ENCODE data around the gene SLC25A39. TPM values are rescaled to one million over a fixed set of nuclear protein-coding genes. Genes with fewer than 3 reads are reported as not detected.

The SLC25A39 gene
- total and polyA plus RNA-seq, 2 of the 13 experiments (the other 11 are each of a cell fraction or from before 2014, with no cell fraction given) = 144 to 151 TPM

DNA sequence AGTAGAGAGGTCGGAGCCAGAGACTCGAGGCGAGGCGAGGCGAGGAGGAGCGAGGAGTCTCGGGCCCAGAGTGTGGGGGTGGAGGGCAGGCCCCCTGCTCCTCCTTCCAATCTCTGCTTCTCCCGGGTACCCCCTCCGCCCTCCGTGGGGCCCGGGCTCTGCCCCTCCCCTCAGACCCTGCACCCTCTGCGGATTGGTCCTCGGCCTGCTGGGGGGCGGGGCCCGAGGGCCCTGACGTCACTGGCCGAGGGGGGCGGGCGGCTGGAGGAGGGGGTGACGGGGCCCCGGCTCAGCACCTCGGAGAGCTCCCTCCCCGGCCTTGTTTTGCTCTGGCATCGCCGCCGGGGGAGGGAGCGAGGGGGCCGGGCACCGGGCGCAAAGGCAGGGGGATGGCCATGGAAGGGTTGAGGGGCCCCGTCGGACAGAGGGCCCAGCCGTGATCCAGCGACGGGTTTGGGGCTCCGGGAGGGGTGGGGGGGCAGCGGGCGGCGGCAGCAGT is 16.3 kb downstream of the SLC25A39 start, which contains the start of gene RUNDC3A (continued):
- TF ChIP-seq MTERF4 (CRISPR knock-in tag; IDR thresholded peaks at IDR 0.05) (peak; percentile 64; the same call in 1 of the 2 replicates), ZBTB2 (CRISPR knock-in tag; IDR thresholded peaks at IDR 0.05; ENCODE audit: low read depth) (peak; percentile 54; the same call in 1 of the 2 replicates), NKX3-1 (CRISPR knock-in tag; IDR thresholded peaks at IDR 0.05) (peak; percentile 85), ZNF460 (CRISPR knock-in tag; IDR thresholded peaks at IDR 0.05; ENCODE audit: borderline replicate concordance) (no peak), NR2F1 (CRISPR knock-in tag; IDR thresholded peaks at IDR 0.05) (0 out of 4 replicates have a peak, but pooled peaks of 1 of the 2 experiments have one; percentile 18), HNRNPLL (IDR thresholded peaks at IDR 0.05; ENCODE audit: low read depth, low read length, poor library complexity, severe bottlenecking) (no peak), TOPORS (CRISPR knock-in tag; IDR thresholded peaks at IDR 0.05) (no peak), ZBTB42 (CRISPR knock-in tag; IDR thresholded peaks at IDR 0.05) (0 out of 2 replicates have a peak, but pooled peaks have one; percentile 35), ZNF343 (CRISPR knock-in tag; IDR thresholded peaks at IDR 0.05) (0 out of 2 replicates have a peak, but pooled peaks have one; percentile 8), ZFP1 (CRISPR knock-in tag; IDR thresholded peaks at IDR 0.05) (no peak), ZNF441 (CRISPR knock-in tag; IDR thresholded peaks at IDR 0.05; ENCODE audit: borderline replicate concordance) (peak; percentile 79; the same call in 1 of the 2 replicates), TEAD3 (CRISPR knock-in tag; optimal IDR thresholded peaks at IDR 0.05; ENCODE audit: borderline replicate concordance) (peak; percentile 37), MLX (CRISPR knock-in tag; IDR thresholded peaks at IDR 0.05) (no peak), HNRNPK (IDR thresholded peaks at IDR 0.05; ENCODE audit: low read depth, low read length, poor library complexity, severe bottlenecking) (peak; percentile 51), ZNF614 (CRISPR knock-in tag; IDR thresholded peaks at IDR 0.05; ENCODE audit: borderline replicate concordance) (peak; percentile 64; the same call in 1 of the 2 replicates), TBX3 (IDR thresholded peaks at IDR 0.05; ENCODE audit: borderline replicate concordance) (no peak), STAG1 (CRISPR knock-in tag; IDR thresholded peaks at IDR 0.05) (no peak), ZNF572 (CRISPR knock-in tag; IDR thresholded peaks at IDR 0.05) (no peak), ELF1 (CRISPR knock-in tag; IDR thresholded peaks at IDR 0.05) (no peak), NFATC3 (CRISPR knock-in tag; IDR thresholded peaks at IDR 0.05) (no peak), ZKSCAN8 (CRISPR knock-in tag; IDR thresholded peaks at IDR 0.05; ENCODE audit: borderline replicate concordance) (no peak)
- TF ChIP-seq, protein P1, sequence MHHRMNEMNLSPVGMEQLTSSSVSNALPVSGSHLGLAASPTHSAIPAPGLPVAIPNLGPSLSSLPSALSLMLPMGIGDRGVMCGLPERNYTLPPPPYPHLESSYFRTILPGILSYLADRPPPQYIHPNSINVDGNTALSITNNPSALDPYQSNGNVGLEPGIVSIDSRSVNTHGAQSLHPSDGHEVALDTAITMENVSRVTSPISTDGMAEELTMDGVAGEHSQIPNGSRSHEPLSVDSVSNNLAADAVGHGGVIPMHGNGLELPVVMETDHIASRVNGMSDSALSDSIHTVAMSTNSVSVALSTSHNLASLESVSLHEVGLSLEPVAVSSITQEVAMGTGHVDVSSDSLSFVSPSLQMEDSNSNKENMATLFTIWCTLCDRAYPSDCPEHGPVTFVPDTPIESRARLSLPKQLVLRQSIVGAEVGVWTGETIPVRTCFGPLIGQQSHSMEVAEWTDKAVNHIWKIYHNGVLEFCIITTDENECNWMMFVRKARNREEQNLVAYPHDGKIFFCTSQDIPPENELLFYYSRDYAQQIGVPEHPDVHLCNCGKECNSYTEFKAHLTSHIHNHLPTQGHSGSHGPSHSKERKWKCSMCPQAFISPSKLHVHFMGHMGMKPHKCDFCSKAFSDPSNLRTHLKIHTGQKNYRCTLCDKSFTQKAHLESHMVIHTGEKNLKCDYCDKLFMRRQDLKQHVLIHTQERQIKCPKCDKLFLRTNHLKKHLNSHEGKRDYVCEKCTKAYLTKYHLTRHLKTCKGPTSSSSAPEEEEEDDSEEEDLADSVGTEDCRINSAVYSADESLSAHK (CRISPR knock-in tag; IDR thresholded peaks at IDR 0.05; ENCODE audit: borderline replicate concordance) = no peak; the same call in 1 of the 2 replicates
